HG03575 (cell line): Measurements from ENCODE around the gene LAGE3.
"Not testable (repeated sequence)": the region's sequence is repeated elsewhere in the genome, so short reads cannot be mapped to it uniquely, and the experiment has no call there.

Source experiments
- ATAC-seq: cut with Tn5 transposase; IDR thresholded peaks from one replicate; pipeline ENCODE4 v1.9.1; 2021; ENCODE audit not compliant: unreplicated experiment, insufficient number of reproducible peaks, low FRiP score; ENCODE audit errors: extremely low read depth

Gene LAGE3

GRCh38 chrX:154505734-154506133 is 26.7 kb upstream of the LAGE3 start:
- ATAC-seq = no peak

- no peak for ATAC-seq
Measured at GRCh38 chrX:154502989-154503388, 23.9 kb upstream of the LAGE3 start.

GRCh38 chrX:154502098-154502497 is 23.0 kb upstream of the LAGE3 start:
- ATAC-seq = no peak

GRCh38 chrX:154501423-154501822 is 22.3 kb upstream of the LAGE3 start:
- not testable (repeated sequence) for ATAC-seq

GRCh38 chrX:154496591-154497137 is 17.6 kb upstream of the LAGE3 start:
- ATAC-seq = not testable (repeated sequence)

- no peak for ATAC-seq
Measured at GRCh38 chrX:154495472-154495922, 16.4 kb upstream of the LAGE3 start.

GRCh38 chrX:154494715-154495114 is 15.6 kb upstream of the LAGE3 start:
- no peak for ATAC-seq

GRCh38 chrX:154490414-154491083 is 11.5 kb upstream of the LAGE3 start, which contains the start of gene SLC10A3:
Gene SLC10A3, minus strand, starts transcription at chrX:154490629. Its CDS starts 1,689 bp downstream, at chrX:154488940.
- ATAC-seq = peak; percentile 33

GRCh38 chrX:154490021-154490413 is 10.9 kb upstream of the LAGE3 start:
- ATAC-seq = peak; percentile 8

- ATAC-seq = no peak
Measured at GRCh38 chrX:154489182-154489581, 10.1 kb upstream of the LAGE3 start.

GRCh38 chrX:154488336-154489075 is 9.4 kb upstream of the LAGE3 start:
- no peak for ATAC-seq

GRCh38 chrX:154487518-154488290 is 8.6 kb upstream of the LAGE3 start:
- ATAC-seq = no peak

GRCh38 chrX:154486396-154487207 is 7.5 kb upstream of the LAGE3 start, which contains the start of gene UBL4A:
Gene UBL4A, minus strand, starts transcription at chrX:154486615. Its CDS starts 31 bp downstream, at chrX:154486584.
- no peak for ATAC-seq

GRCh38 chrX:154486052-154486395 is 6.9 kb upstream of the LAGE3 start:
- no peak for ATAC-seq

GRCh38 chrX:154485150-154486051 is 6.3 kb upstream of the LAGE3 start:
- ATAC-seq = no peak

- no peak for ATAC-seq
Measured at GRCh38 chrX:154484255-154485149, 5.4 kb upstream of the LAGE3 start.

GRCh38 chrX:154483325-154483724 is 4.2 kb upstream of the LAGE3 start:
- no peak for ATAC-seq
